ENCODE data around the gene TMEM74B. TPM values are rescaled to one million over a fixed set of nuclear protein-coding genes. Genes with fewer than 3 reads are reported as not detected.

TMEM74B gene
- total and polyA plus RNA-seq, 2 of the 8 experiments (the other 6 are each of a cell fraction or from before 2014, with no cell fraction given), result 4.0 to 6.4 TPM

GRCh38 chr20:1196634-1197033, 11.9 kb upstream of the TMEM74B start:
- Histone ChIP-seq H3K23ac (ENCODE audit: insufficient read length) (no peak overlapping the region), H3K79me1 (ENCODE audit: low read depth, low read length) (no peaks in the 10 kb centered on the region; the same call in 1 of the 2 replicates), H4K91ac (replicated peaks; ENCODE audit: insufficient read length, low read length) (no peak overlapping the region), H4K8ac (ENCODE audit: extremely low read depth, insufficient read depth, low read length) (no peak overlapping the region), H3K27ac (ENCODE audit: low read depth, low read length) (no peak overlapping the region), H3K9ac (replicated peaks in 1 of 4; ENCODE audit: extremely low read depth in 1 of 4, low read depth in 3 of 4, low read length in 3 of 4) (no peak overlapping the region), H3K14ac (ENCODE audit: insufficient read length) (no peak overlapping the region), H3K23me2 (ENCODE audit: low read depth, low read length) (no peaks in the 10 kb centered on the region), H2BK120ac (replicated peaks; ENCODE audit: low read depth, low read length) (no peak overlapping the region), H2BK5ac (ENCODE audit: low read depth, low read length) (no peak overlapping the region), H2BK15ac (ENCODE audit: low read length) (no peak overlapping the region), H2BK12ac (ENCODE audit: low read depth, low read length) (no peak overlapping the region), H3K4ac (replicated peaks; ENCODE audit: insufficient read length, low read depth, low read length) (no peak overlapping the region), H3K56ac (replicated peaks; ENCODE audit: insufficient read length, low read depth, low read length) (no peak overlapping the region), H3K27me3 (replicated peaks in 1 of 4; ENCODE audit: control insufficient read depth in 3 of 4, extremely low read depth in 1 of 4, insufficient read depth in 3 of 4, low read length in 3 of 4) (no peaks in the 10 kb centered on the region; a peak in 1 of 7 replicates), H3K9me3 (ENCODE audit: insufficient read depth in 2 of 2, low read depth in 1 of 2, low read length in 1 of 2) (no peaks in the 10 kb centered on the region), H4K20me1 (replicated peaks in 1 of 2; ENCODE audit: control insufficient read depth in 1 of 2, insufficient read depth in 2 of 2, low read length in 2 of 2) (no peaks in the 10 kb centered on the region), H3K79me2 (ENCODE audit: control insufficient read depth in 1 of 2, insufficient read depth in 2 of 2, low read length in 2 of 2) (no peaks in the 10 kb centered on the region), H4K5ac (ENCODE audit: insufficient read length, low read depth, low read length) (no peak overlapping the region), H3K18ac (ENCODE audit: extremely low read depth, low read length) (no peak overlapping the region), H2AFZ (ENCODE audit: low read length) (no peak overlapping the region), H3K4me1 (replicated peaks in 1 of 4; ENCODE audit: control insufficient read depth in 3 of 4, insufficient read depth in 4 of 4, low read length in 3 of 4) (no peaks in the 10 kb centered on the region), H3K36me3 (ENCODE audit: control insufficient read depth in 2 of 4, insufficient read depth in 4 of 4, low read length in 3 of 4) (no peaks in the 10 kb centered on the region), H2AK5ac (ENCODE audit: low read depth, low read length) (no peak overlapping the region), H3K4me3 (ENCODE audit: extremely low read depth in 1 of 4, insufficient read depth in 2 of 4, low read depth in 3 of 4, low read length in 4 of 4) (no peak overlapping the region), H3K4me2 (ENCODE audit: insufficient read depth in 1 of 2, low read depth in 2 of 2, low read length in 2 of 2) (no peak overlapping the region), H2BK20ac (ENCODE audit: low read length) (no peak overlapping the region)
- DNase-seq (ENCODE audit: low read depth in 1 of 2, low spot score in 2 of 2), result no peak
- ChIA-PET POLR2A (ENCODE audit: partially characterized antibody) (interaction anchor here (0.9 to 1.2 kb wide), 2 partner anchors 9 to 20 kb away, joined by 3 to 4 read pairs; no protein-coding TSS in a partner anchor), CTCF (ENCODE audit: partially characterized antibody) (interaction anchor here (0.6 to 1.9 kb wide), 6 partner anchors 8 to 381 kb away, joined by 3 to 6 read pairs (median 4); no protein-coding TSS in a partner anchor)
- no peak for TF ChIP-seq SAP30 (IDR thresholded peaks at IDR 0.05; ENCODE audit: insufficient read depth, insufficient replicate concordance, low read length)
- TF ChIP-seq CBX8 (IDR thresholded peaks at IDR 0.05; ENCODE audit: borderline replicate concordance, low read depth, low read length), result no peak
- no peak for TF ChIP-seq SRF (IDR thresholded peaks at IDR 0.05; ENCODE audit: low read depth, low read length)
- no peak for TF ChIP-seq USF2 (IDR thresholded peaks at IDR 0.05; ENCODE audit: low read length)
- no peak for TF ChIP-seq JUN (IDR thresholded peaks at IDR 0.05; ENCODE audit: low read depth, low read length)
- TF ChIP-seq POLR2AphosphoS5 (IDR thresholded peaks at IDR 0.05; ENCODE audit: low read depth, low read length), result no peak
- no peak for TF ChIP-seq MAFK (IDR thresholded peaks at IDR 0.05; ENCODE audit: low read depth, low read length)
- no peak for TF ChIP-seq KDM5A (IDR thresholded peaks at IDR 0.05; ENCODE audit: low read length)
- no peak for FAIRE-seq
- 77% methylated on average over 2 of the region's 2 CpGs; no CpG with 5 or more reads in 1 of the 2 experiments for WGBS, 2 experiments (ENCODE audit: extremely low coverage in 1 of 2, insufficient coverage in 1 of 2, insufficient read length in 1 of 2, insufficient replicate concordance in 2 of 2, low coverage in 1 of 2, low lambda C conversion rate in 2 of 2, missing lambda C conversion rate in 1 of 2)
